ENCODE results near the gene NPFFR1. TPM values are rescaled to one million over a fixed set of nuclear protein-coding genes. Genes with fewer than 3 reads are reported as not detected.
A peak's percentile ranks its signal among the peaks of the same experiment; 100 is the strongest.

Gene NPFFR1
- total RNA-seq, 1 donor: not detected

GRCh38 chr10:70281609-70282008 is 2.2 kb downstream of the NPFFR1 start:
- TF ChIP-seq, protein P1, sequence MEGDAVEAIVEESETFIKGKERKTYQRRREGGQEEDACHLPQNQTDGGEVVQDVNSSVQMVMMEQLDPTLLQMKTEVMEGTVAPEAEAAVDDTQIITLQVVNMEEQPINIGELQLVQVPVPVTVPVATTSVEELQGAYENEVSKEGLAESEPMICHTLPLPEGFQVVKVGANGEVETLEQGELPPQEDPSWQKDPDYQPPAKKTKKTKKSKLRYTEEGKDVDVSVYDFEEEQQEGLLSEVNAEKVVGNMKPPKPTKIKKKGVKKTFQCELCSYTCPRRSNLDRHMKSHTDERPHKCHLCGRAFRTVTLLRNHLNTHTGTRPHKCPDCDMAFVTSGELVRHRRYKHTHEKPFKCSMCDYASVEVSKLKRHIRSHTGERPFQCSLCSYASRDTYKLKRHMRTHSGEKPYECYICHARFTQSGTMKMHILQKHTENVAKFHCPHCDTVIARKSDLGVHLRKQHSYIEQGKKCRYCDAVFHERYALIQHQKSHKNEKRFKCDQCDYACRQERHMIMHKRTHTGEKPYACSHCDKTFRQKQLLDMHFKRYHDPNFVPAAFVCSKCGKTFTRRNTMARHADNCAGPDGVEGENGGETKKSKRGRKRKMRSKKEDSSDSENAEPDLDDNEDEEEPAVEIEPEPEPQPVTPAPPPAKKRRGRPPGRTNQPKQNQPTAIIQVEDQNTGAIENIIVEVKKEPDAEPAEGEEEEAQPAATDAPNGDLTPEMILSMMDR (IDR thresholded peaks at IDR 0.05; ENCODE audit: insufficient read depth, low read length): no peak
- H3K4me3 ChIP-seq (ENCODE audit: low read depth, low read length): no peak overlapping the region
- DNase-seq (ENCODE audit: low read depth): no peak

DNA sequence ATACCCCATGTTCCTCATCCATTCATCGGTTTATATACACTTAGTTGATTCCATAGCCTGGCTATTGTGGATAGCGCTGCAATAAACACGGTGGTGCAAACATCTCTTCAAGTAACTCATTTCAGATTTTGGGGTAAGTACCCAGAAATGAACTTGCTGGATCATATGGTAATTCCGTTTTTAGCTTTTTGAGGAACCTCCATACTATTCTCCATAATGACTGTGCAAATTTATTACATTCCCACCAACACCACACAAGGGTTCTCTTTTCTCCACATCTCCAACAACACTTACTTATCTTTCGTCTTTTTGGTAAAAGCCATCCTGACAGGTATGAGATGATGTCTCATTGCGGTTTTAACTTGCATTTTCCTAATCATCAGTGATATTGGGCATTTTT is 3.7 kb downstream of the NPFFR1 start:
- no peak overlapping the region for H3K4me3 ChIP-seq (ENCODE audit: low read depth, low read length)
- DNase-seq (ENCODE audit: low read depth): no peak
- TF ChIP-seq, protein P1 (IDR thresholded peaks at IDR 0.05; ENCODE audit: insufficient read depth, low read length): no peak

DNA sequence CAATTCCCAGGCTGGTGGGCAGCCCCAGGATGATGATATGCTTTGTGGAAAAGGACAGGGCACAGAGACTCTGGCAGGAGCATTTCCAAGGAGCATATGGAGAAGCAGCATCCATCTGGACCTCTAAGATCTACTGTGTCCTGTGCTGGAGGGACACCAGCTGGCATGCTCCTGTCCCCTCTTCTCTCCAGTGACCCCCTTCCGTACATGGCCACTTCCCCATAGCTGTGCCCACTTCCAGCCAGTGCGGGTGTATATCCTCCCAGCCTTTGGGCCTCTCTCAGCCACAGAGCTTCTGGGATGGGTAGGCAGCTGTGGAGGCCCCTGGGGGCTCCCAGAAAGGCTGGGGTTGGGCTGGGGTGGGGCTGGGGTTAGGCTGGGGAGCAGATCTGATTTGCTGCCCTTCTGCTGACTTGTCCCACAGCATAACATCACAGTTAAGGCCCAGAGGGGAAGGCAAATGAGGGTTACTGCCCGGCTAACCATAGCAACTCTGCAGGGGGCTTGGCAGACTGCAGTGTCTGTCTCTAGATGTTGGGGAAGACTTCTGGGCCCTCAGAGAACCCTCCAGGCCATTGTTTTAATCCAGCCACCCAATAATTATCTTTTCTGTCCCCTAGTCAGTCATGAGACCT is 6.3 kb downstream of the NPFFR1 start:
- DNase-seq (ENCODE audit: low read depth): no peak
- TF ChIP-seq, protein P1 (IDR thresholded peaks at IDR 0.05; ENCODE audit: insufficient read depth, low read length): no peak
- H3K4me3 ChIP-seq (ENCODE audit: low read depth, low read length): no peak overlapping the region

- DNase-seq (ENCODE audit: low read depth): peak; percentile 87
- no peak overlapping the region for H3K4me3 ChIP-seq (ENCODE audit: low read depth, low read length)
- TF ChIP-seq, protein P1 (IDR thresholded peaks at IDR 0.05; ENCODE audit: insufficient read depth, low read length): no peak
Measured at GRCh38 chr10:70274643-70275042, 9.2 kb downstream of the NPFFR1 start.

- H3K4me3 ChIP-seq (ENCODE audit: low read depth, low read length): no peak overlapping the region
- TF ChIP-seq, protein P1 (IDR thresholded peaks at IDR 0.05; ENCODE audit: insufficient read depth, low read length): peak; percentile 57
- peak; percentile 54 for DNase-seq (ENCODE audit: low read depth)
Measured at GRCh38 chr10:70272925-70273316, 10.9 kb downstream of the NPFFR1 start.

- TF ChIP-seq, protein P1 (IDR thresholded peaks at IDR 0.05; ENCODE audit: insufficient read depth, low read length): no peak
- DNase-seq (ENCODE audit: low read depth): peak; percentile 51
- H3K4me3 ChIP-seq (ENCODE audit: low read depth, low read length): no peak overlapping the region
Measured at GRCh38 chr10:70271996-70272924, 11.5 kb downstream of the NPFFR1 start.
